H1 (cell line): ENCODE measurements around the gene FAM219A. TPM values are rescaled to one million over a fixed set of nuclear protein-coding genes. Genes with fewer than 3 reads are reported as not detected.

Experiments used
- BRCA1 ChIP-seq: IDR thresholded peaks from 2 replicates; pipeline ENCODE4 v1.6.1; 2012; ENCODE audit warnings: low read depth, low read length, improper control_type of control experiment
- CHD7 ChIP-seq: fragments of 300-600 bp; sonication (generic); IDR thresholded peaks from 2 replicates; pipeline ENCODE4 v1.7.1; 2012; ENCODE audit warnings: low read length, moderate library complexity, mild to moderate bottlenecking, inconsistent platforms; ENCODE audit not compliant: insufficient replicate concordance
- EGR1 ChIP-seq: IDR thresholded peaks from 2 replicates; pipeline ENCODE4 v1.6.1; 2011; ENCODE audit warnings: low read depth, low read length, borderline replicate concordance
- JUND ChIP-seq: IDR thresholded peaks from 2 replicates; pipeline ENCODE4 v1.6.1; 2011; ENCODE audit warnings: mild to moderate bottlenecking, improper control_type of control experiment, low read length
- polyA plus RNA-seq, 7 experiments: library from polyadenylated mRNA; depleted of rRNA in 3 of 7; stranded (reverse) in 5 of 7; unstranded in 2 of 7; fragments of >200 nt in 5 of 7; fragments of 200-250 nt in 2 of 7; gene quantifications; 1 replicate in 5 of 7; 2 replicates in 1 of 7; 4 replicates in 1 of 7; pipeline versions ENCODE4 v1.2.1 to v1.2.3, GENCODE V29; 2011 to 2013; ENCODE audit warnings: missing spikeins in 2 of 7, mixed read lengths in 2 of 7
- total RNA-seq: library from RNA; stranded (reverse); fragmentation: NEBNext Ultra II Directional; extraction: Animal tissue kit (Norgen Biotek cat#: 25700); gene quantifications from 2 replicates; pipeline ENCODE4 v1.2.1, GENCODE V29; 2021

Gene FAM219A
- total and polyA plus RNA-seq, 2 of the 8 experiments (the other 6 are each of a cell fraction or from before 2014, with no cell fraction given): 7.7 to 10.4 TPM

- TF ChIP-seq CHD7 (no peak), JUND (no peak), BRCA1 (no peak), EGR1 (no peak)
Observed at GRCh38 chr9:34409154-34409553, 49.2 kb downstream of the FAM219A start (continued).
